Neutrophil (primary cell): ENCODE data around the gene SRRM3.

Experiments used
- H3K27ac ChIP-seq: fragments of 200-600 bp; sonication (generic); 2 replicates; pipeline ENCODE4 v1.5.1; 2016; ENCODE audit warnings: mild to moderate bottlenecking, moderate library complexity
- H3K27me3 ChIP-seq: fragments of 200-600 bp; sonication (generic); 2 replicates; pipeline ENCODE4 v1.6.0; 2016; ENCODE audit warnings: mild to moderate bottlenecking
- H3K36me3 ChIP-seq: fragments of 200-600 bp; sonication (generic); 2 replicates; pipeline ENCODE4 v1.5.1; 2017
- H3K4me1 ChIP-seq, 2 experiments: fragments of 200-600 bp in 1 of 2; sonication (generic) in 1 of 2; 1 replicate in 1 of 2; 2 replicates in 1 of 2; pipeline versions ENCODE4 v1.5.1 to v1.6.1; 2013 to 2016; ENCODE audit warnings: low read depth in 1 of 2, low read length in 1 of 2, mild to moderate bottlenecking in 1 of 2, moderate library complexity in 1 of 2; ENCODE audit not compliant: control insufficient read depth in 1 of 2, insufficient read depth in 1 of 2
- H3K4me3 ChIP-seq, 2 experiments: fragments of 200-600 bp in 1 of 2; sonication (generic) in 1 of 2; 1 replicate in 1 of 2; 2 replicates in 1 of 2; pipeline ENCODE4 v1.5.1; 2013 to 2016; ENCODE audit warnings: low read depth in 1 of 2, low read length in 1 of 2, mild to moderate bottlenecking in 1 of 2, moderate library complexity in 1 of 2
- H3K9me3 ChIP-seq: fragments of 200-600 bp; sonication (generic); 2 replicates; pipeline ENCODE4 v1.5.1; 2016
- TF ChIP-seq, protein P1 (sequence below): fragments of 200-600 bp; sonication (generic); IDR thresholded peaks from 2 replicates; pipeline ENCODE4 v1.5.1; 2016; ENCODE audit warnings: antibody characterized with exemption

SRRM3 gene

DNA sequence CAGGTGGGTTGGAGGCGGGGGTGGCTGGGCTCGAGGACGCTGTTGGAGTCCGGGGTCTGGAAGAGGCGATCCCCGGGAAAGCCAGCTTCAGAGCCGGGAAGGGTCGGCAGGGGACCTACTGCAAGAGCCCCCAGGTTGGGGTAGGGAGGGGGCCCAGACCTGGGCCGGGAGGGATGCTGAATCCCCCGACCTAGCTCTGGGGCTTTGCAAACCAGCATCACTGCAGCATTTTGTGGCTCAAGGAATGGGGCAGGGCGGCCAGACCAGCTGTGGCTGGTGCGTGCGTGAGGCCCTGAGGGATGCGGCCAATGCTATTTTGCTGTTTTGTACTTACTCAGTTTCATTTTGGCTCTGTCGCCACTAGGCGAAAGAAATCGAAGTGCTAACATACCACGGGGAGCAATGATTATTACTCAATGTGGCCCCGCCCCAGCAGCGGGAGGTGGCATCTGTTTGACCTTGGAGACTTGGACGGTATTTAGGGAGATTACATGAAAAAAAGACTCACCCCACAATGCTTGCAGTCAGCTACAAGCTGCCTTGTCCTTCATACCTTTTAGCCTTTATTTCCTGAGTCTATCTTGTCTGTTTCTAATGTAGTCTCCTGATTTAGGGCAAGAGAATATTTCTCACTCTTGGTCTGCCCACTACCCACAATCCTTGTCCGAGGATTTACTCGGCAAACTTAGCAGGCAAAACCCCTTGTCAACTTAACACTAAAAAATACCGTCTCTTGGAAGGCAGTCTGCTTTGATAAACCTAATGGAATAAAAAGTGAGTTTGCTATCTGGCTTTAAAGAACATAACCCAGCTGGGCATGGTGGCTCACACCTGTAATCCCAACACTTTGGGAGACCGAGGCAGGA is 117.0 kb downstream of the SRRM3 start:
- TF ChIP-seq, protein P1, sequence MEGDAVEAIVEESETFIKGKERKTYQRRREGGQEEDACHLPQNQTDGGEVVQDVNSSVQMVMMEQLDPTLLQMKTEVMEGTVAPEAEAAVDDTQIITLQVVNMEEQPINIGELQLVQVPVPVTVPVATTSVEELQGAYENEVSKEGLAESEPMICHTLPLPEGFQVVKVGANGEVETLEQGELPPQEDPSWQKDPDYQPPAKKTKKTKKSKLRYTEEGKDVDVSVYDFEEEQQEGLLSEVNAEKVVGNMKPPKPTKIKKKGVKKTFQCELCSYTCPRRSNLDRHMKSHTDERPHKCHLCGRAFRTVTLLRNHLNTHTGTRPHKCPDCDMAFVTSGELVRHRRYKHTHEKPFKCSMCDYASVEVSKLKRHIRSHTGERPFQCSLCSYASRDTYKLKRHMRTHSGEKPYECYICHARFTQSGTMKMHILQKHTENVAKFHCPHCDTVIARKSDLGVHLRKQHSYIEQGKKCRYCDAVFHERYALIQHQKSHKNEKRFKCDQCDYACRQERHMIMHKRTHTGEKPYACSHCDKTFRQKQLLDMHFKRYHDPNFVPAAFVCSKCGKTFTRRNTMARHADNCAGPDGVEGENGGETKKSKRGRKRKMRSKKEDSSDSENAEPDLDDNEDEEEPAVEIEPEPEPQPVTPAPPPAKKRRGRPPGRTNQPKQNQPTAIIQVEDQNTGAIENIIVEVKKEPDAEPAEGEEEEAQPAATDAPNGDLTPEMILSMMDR = peak; percentile 9
- peak overlapping the region; percentile 65 for H3K27ac ChIP-seq

DNA sequence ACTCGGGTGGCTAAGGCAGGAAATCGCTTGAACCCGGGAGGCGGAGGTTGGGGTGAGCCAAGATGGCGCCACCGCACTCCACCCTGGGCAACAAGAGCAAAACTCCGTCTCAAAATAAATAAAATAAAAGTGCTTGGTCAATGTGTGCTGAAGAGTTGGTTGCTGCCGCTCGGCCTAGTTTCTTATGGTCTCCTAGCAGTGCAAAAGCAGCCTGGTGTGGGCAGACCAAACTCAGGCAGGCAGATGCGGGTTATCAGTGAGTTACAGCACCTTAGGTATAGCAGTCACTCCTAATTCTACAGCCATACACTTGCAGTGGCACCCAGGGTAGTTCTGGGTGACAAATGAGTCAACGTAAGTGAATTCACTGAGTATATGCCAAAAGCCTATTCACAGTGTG is 123.4 kb downstream of the SRRM3 start:
- no peak overlapping the region for H3K4me3 ChIP-seq
- no peak overlapping the region for H3K27ac ChIP-seq
- peaks cover 10% of the 10 kb centered on the region for H3K36me3 ChIP-seq
- H3K4me1 ChIP-seq = peaks cover 21 to 23% of the 10 kb centered on the region in 2 experiments
- no peaks in the 10 kb centered on the region for H3K27me3 ChIP-seq
- TF ChIP-seq, protein P1 = no peak
- no peaks in the 10 kb centered on the region for H3K9me3 ChIP-seq

More for the DNA sequence above, 117.0 kb downstream of the SRRM3 start:
- H3K4me3 ChIP-seq = peak overlapping the region; percentile 65 to 85
- peaks cover 20 to 24% of the 10 kb centered on the region in 2 experiments for H3K4me1 ChIP-seq
- no peaks in the 10 kb centered on the region for H3K9me3 ChIP-seq
- H3K27me3 ChIP-seq = no peaks in the 10 kb centered on the region
- H3K36me3 ChIP-seq = no peaks in the 10 kb centered on the region

DNA sequence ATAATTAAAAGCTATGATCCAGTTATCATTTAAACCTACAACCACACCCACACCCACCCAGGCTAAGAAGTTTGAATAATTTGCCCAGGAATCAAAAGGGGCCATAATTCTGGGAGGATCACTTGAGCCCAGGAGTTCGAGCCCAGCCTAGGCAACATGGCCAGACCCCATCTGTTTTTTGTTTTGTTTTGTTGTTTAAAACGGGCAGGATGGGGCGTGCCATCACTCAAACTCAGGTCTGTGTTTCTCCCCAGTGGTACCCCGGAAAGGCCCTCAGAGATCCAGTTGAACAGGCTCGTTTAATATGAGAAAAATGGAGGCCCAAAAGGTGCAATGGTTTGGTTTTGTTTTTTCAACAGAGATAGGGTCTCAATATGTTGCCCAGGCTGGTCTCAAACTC is 124.1 kb downstream of the SRRM3 start:
- Histone ChIP-seq H3K4me1 (peaks cover 28 to 30% of the 10 kb centered on the region in 2 experiments), H3K9me3 (no peaks in the 10 kb centered on the region), H3K36me3 (peaks cover 10% of the 10 kb centered on the region), H3K27me3 (no peaks in the 10 kb centered on the region), H3K27ac (no peak overlapping the region), H3K4me3 (no peak overlapping the region)
- TF ChIP-seq, protein P1 = no peak

DNA sequence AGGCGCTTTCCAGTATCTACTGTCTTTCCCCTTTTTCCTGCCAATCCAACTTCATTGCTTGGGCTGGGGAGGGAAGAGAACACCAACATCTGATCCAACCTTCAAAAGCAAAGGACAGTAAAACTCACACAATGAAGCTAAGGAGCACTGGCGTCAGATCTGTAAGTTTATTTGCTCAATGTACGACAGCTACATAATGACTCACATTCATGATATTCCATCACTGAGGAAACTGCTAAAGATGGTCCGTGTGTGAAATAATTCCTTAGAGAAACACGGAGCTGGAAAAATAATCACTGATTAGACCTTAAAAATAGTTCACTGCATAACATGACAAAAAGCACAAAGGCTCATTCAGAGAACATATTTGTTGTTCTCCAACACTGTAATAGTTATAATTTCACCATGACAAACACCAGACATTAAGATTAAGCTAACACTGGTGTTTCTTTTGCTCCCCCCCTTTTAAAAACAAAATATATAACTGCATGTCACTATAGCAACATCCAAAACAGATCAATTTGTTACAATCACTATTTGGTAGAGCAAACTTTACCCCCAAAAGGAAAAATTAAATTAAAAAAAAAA is 125.0 kb downstream of the SRRM3 start:
- TF ChIP-seq, protein P1 = no peak
- H3K36me3 ChIP-seq = peaks cover 10% of the 10 kb centered on the region
- H3K9me3 ChIP-seq = no peaks in the 10 kb centered on the region
- H3K4me3 ChIP-seq = no peak overlapping the region
- H3K27ac ChIP-seq = no peak overlapping the region
- H3K27me3 ChIP-seq = no peaks in the 10 kb centered on the region
- H3K4me1 ChIP-seq = peaks cover 33 to 36% of the 10 kb centered on the region in 2 experiments

DNA sequence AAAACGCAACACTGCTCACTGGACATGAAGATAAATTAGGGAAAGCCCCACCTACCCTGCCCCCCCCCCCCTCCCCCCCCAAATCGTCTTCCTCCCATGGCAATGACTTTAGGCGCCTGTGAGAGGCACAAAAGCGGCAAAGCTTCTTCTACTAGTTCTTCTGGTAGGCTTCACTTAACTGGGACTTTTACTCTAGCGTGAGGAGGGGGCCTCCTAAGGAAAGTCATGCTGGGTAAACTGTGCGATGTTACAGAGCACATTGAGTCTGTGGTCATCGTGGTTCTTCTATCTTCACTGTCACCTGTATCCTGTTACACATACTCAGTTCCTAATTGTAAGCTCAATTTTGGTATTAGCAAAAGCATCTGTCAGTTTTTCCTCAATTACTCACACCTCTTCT is 125.9 kb downstream of the SRRM3 start:
- Histone ChIP-seq H3K27me3 (no peaks in the 10 kb centered on the region), H3K4me3 (no peak overlapping the region), H3K36me3 (peaks cover 10% of the 10 kb centered on the region), H3K27ac (peak overlapping the region; percentile 44), H3K9me3 (no peaks in the 10 kb centered on the region), H3K4me1 (peaks cover 42 to 44% of the 10 kb centered on the region in 2 experiments)
- TF ChIP-seq, protein P1 = no peak
